Keratinocyte (primary cell): ENCODE measurements around the gene SLC27A3. TPM values are rescaled to one million over a fixed set of nuclear protein-coding genes. Genes with fewer than 3 reads are reported as not detected.

Experiments used
- DNase-seq: peaks from one replicate; pipeline ENCODE4 v3.0.0-alpha.2; 2011; ENCODE audit warnings: low read depth, missing footprints, low spot score
- FAIRE-seq: peaks from 2 replicates; lab custom pipeline; 2011; peaks lifted over from hg19 to GRCh38; lab: Jason Lieb, UNC
- H2AFZ ChIP-seq: 2 replicates; pipeline ENCODE4 v1.6.0; 2012; ENCODE audit warnings: low read length, control low read depth, inconsistent platforms; ENCODE audit not compliant: control insufficient read depth
- H3K27ac ChIP-seq: 2 replicates; pipeline ENCODE4 v1.5.1; 2011; ENCODE audit warnings: low read length; ENCODE audit not compliant: control insufficient read depth, insufficient read depth
- H3K27me3 ChIP-seq: 3 replicates; pipeline ENCODE4 v1.6.0; 2011; ENCODE audit warnings: low read length; ENCODE audit not compliant: control insufficient read depth, insufficient read depth; ENCODE audit errors: extremely low read depth
- H3K36me3 ChIP-seq, 2 experiments: 2 replicates in 1 of 2; 3 replicates in 1 of 2; pipeline ENCODE4 v1.5.1; 2011; ENCODE audit warnings: low read length in 2 of 2, mild to moderate bottlenecking in 1 of 2; ENCODE audit not compliant: control insufficient read depth in 2 of 2, insufficient read depth in 2 of 2; ENCODE audit errors: extremely low read depth in 1 of 2
- H3K4me1 ChIP-seq: 3 replicates; pipeline ENCODE4 v1.5.1; 2011; ENCODE audit warnings: low read length; ENCODE audit not compliant: control insufficient read depth, insufficient read depth; ENCODE audit errors: extremely low read depth
- H3K4me2 ChIP-seq: 3 replicates; pipeline ENCODE4 v1.6.0; 2011; ENCODE audit warnings: low read depth, low read length; ENCODE audit not compliant: control insufficient read depth, insufficient read depth; ENCODE audit errors: extremely low read depth
- H3K4me3 ChIP-seq, 3 experiments: fragments of 200-600 bp in 1 of 3; sonication (generic) in 1 of 3; 2 replicates in 2 of 3; 3 replicates in 1 of 3; pipeline ENCODE4 v1.5.1; 2011 to 2016; ENCODE audit warnings: low read length in 3 of 3, mild to moderate bottlenecking in 3 of 3, control low read depth in 2 of 3, inconsistent platforms in 1 of 3, low read depth in 1 of 3, mixed read lengths in 1 of 3, mixed run types in 1 of 3, moderate library complexity in 1 of 3; ENCODE audit not compliant: control insufficient read depth in 2 of 3, insufficient read depth in 2 of 3; ENCODE audit errors: extremely low read depth in 1 of 3
- H3K79me2 ChIP-seq: 2 replicates; pipeline ENCODE4 v1.6.0; 2012; ENCODE audit warnings: low read length; ENCODE audit not compliant: control insufficient read depth, insufficient read depth
- H3K9ac ChIP-seq: 3 replicates; pipeline ENCODE4 v1.6.0; 2011; ENCODE audit warnings: low read length; ENCODE audit not compliant: control insufficient read depth, insufficient read depth; ENCODE audit errors: extremely low read depth
- H3K9me1 ChIP-seq: 3 replicates; pipeline ENCODE4 v1.6.0; 2011; ENCODE audit warnings: low read length; ENCODE audit not compliant: control insufficient read depth, insufficient read depth; ENCODE audit errors: extremely low read depth
- H3K9me3 ChIP-seq: 2 replicates; pipeline ENCODE4 v1.5.1; 2012; ENCODE audit warnings: low read depth, low read length; ENCODE audit not compliant: control insufficient read depth
- H4K20me1 ChIP-seq: 3 replicates; pipeline ENCODE4 v1.6.0; 2011; ENCODE audit warnings: low read length; ENCODE audit not compliant: control insufficient read depth, insufficient read depth; ENCODE audit errors: extremely low read depth
- EZH2 ChIP-seq: IDR thresholded peaks from one replicate; pipeline ENCODE4 v1.6.1; 2012; ENCODE audit warnings: inconsistent platforms, mild to moderate bottlenecking, low read length, moderate library complexity
- dilution Hi-C: fragments of 300-500 bp; cut with MboI; formaldehyde crosslinking; loops from one replicate; pipeline ENCODE4 v1.7.0; 2020; ENCODE audit warnings: low sequenced_read_pairs; ENCODE audit not compliant: extremely low pct_ligation_motif_present
- polyA plus RNA-seq, 5 experiments: library from polyadenylated mRNA; depleted of rRNA in 3 of 5; stranded (reverse) in 3 of 5; stranded (forward) in 1 of 5; unstranded in 1 of 5; fragments of >200 nt; gene quantifications; 1 replicate in 1 of 5; 2 replicates in 3 of 5; 3 replicates in 1 of 5; pipeline versions ENCODE4 v1.2.1 to v1.2.3, GENCODE V29; 2011 to 2012; ENCODE audit warnings: missing spikeins in 2 of 5, low read depth in 1 of 5, low replicate concordance in 1 of 5
- TF ChIP-seq, protein P1 (sequence below), 3 experiments: IDR thresholded peaks in 1 of 3; conservative IDR thresholded peaks in 1 of 3; optimal IDR thresholded peaks in 1 of 3; 2 replicates in 2 of 3; 3 replicates in 1 of 3; pipeline versions ENCODE3 to v1.5.1; 2011; ENCODE audit warnings: low read length in 3 of 3, mild to moderate bottlenecking in 3 of 3, moderate library complexity in 2 of 3, control low read depth in 1 of 3, inconsistent platforms in 1 of 3; ENCODE audit not compliant: insufficient read depth in 2 of 3; ENCODE audit errors: extremely low read depth in 1 of 3

The SLC27A3 gene
- polyA plus RNA-seq, 1 donor (not counting 4 experiments of a cell fraction or from before 2014, with no cell fraction given), result 7.4 TPM

DNA sequence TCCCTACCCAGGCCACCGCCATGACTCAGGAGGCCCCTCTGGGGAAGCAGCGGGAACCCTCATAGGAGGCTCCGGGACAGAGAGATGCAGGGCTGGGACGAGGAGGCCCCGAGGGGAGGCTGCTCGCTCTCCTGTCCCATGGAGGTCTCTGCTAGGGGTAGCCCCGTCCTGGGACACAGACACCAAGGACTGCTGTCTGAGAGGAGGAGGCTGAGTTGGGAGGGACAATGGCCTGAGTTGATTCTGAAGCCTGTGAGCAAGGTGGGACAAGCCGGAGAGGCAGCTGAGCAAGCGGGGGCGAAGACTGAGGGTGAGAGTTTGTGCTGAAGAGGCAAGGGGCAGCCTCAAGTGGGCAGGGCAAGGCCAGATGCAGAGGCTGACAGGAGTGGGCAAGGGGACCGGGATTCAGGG lies 17.4 kb downstream of the SLC27A3 start:
- DNase-seq (no peak), FAIRE-seq (no peak)
- Histone ChIP-seq H3K9me3 (no peaks in the 10 kb centered on the region), H2AFZ (no peak overlapping the region), H3K9me1 (no peaks in the 10 kb centered on the region), H3K4me2 (no peak overlapping the region), H3K36me3 (no peaks in the 10 kb centered on the region), H3K27ac (no peak overlapping the region), H3K79me2 (no peaks in the 10 kb centered on the region), H4K20me1 (no peaks in the 10 kb centered on the region), H3K4me3 (no peak overlapping the region), H3K9ac (no peak overlapping the region), H3K4me1 (peaks cover 4% of the 10 kb centered on the region), H3K27me3 (peaks cover 5% of the 10 kb centered on the region)
- no peak for TF ChIP-seq EZH2
- TF ChIP-seq, protein P1, sequence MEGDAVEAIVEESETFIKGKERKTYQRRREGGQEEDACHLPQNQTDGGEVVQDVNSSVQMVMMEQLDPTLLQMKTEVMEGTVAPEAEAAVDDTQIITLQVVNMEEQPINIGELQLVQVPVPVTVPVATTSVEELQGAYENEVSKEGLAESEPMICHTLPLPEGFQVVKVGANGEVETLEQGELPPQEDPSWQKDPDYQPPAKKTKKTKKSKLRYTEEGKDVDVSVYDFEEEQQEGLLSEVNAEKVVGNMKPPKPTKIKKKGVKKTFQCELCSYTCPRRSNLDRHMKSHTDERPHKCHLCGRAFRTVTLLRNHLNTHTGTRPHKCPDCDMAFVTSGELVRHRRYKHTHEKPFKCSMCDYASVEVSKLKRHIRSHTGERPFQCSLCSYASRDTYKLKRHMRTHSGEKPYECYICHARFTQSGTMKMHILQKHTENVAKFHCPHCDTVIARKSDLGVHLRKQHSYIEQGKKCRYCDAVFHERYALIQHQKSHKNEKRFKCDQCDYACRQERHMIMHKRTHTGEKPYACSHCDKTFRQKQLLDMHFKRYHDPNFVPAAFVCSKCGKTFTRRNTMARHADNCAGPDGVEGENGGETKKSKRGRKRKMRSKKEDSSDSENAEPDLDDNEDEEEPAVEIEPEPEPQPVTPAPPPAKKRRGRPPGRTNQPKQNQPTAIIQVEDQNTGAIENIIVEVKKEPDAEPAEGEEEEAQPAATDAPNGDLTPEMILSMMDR (optimal IDR thresholded peaks at IDR 0.05 in 1 of 3, IDR thresholded peaks at IDR 0.05 in 1 of 3, conservative IDR thresholded peaks at IDR 0.05 in 1 of 3; ENCODE audit: extremely low read depth in 1 of 3, insufficient read depth in 2 of 3, low read length in 3 of 3), result no peak
- dilution Hi-C loops, result no loop called here

DNA sequence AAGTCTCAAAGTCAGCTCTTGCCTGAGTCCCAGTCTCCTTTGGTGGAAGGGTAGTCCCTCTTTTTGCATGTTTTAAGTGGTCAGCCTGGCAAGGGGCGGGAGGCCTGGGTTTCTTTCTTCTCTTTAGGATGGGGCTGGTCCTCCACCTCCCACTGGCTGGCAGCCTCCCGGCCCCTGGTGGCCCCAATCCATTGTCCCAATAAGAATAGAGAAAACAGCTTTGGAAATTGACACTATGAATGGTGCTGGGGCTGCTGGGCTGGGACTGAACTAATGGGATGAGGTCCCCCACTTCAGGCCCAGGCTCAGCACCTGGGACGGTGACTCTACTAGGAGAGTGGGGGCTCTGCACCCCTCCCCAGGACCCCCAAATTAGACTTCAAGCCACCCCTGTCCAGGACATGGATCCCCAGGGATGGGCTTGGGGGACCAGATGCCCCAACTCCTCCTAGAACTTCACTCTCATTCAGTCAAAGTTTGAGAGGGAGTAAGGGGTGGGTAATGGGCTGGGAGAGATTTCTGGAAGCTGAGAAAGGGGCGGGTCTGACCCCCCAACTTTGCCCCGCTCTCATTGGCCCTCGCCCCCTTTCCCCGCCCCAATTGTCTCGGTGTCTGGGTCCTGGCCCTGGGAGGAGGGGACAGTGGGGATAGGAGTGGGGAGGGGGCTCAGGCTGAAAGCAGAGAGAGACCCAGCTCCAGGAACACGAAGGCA lies 18.2 kb downstream of the SLC27A3 start:
- FAIRE-seq, result no peak
- dilution Hi-C loops, result no loop called here
- no peaks in the 10 kb centered on the region for H3K79me2 ChIP-seq

More for the DNA sequence above, 18.2 kb downstream of the SLC27A3 start:
- no peak overlapping the region for H3K4me3 ChIP-seq
- TF ChIP-seq EZH2, result no peak
- TF ChIP-seq, protein P1 (optimal IDR thresholded peaks at IDR 0.05 in 1 of 3, IDR thresholded peaks at IDR 0.05 in 1 of 3, conservative IDR thresholded peaks at IDR 0.05 in 1 of 3; ENCODE audit: extremely low read depth in 1 of 3, insufficient read depth in 2 of 3, low read length in 3 of 3), result no peak
- peaks cover 4% of the 10 kb centered on the region for H3K4me1 ChIP-seq
- DNase-seq, result no peak
- no peaks in the 10 kb centered on the region for H4K20me1 ChIP-seq
- no peaks in the 10 kb centered on the region for H3K36me3 ChIP-seq
- H2AFZ ChIP-seq, result no peak overlapping the region
- no peak overlapping the region for H3K9ac ChIP-seq
- peaks cover 5% of the 10 kb centered on the region for H3K27me3 ChIP-seq
- H3K4me2 ChIP-seq, result no peak overlapping the region
- H3K9me3 ChIP-seq, result no peaks in the 10 kb centered on the region
- H3K9me1 ChIP-seq, result no peaks in the 10 kb centered on the region
- H3K27ac ChIP-seq, result no peak overlapping the region
